ENCODE data around the gene NAPG. TPM values are rescaled to one million over a fixed set of nuclear protein-coding genes. Genes with fewer than 3 reads are reported as not detected.

NAPG gene
- total RNA-seq, 1 donor from 2014 or later: 26.0 TPM

Other genes with a start within 250 kb of the NAPG start
- gene APCDD1, start 71.4 kb upstream of the NAPG start, total RNA-seq: 110 TPM